HG03175 (cell line): ENCODE data around the gene TAOK3.
"Not testable (repeated sequence)": the region's sequence is repeated elsewhere in the genome, so short reads cannot be mapped to it uniquely, and the experiment has no call there.

Experiments
- ATAC-seq: cut with Tn5 transposase; IDR thresholded peaks from one replicate; pipeline ENCODE4 v1.9.1; 2021; ENCODE audit warnings: mild to moderate bottlenecking, moderate library complexity; ENCODE audit not compliant: unreplicated experiment

Gene TAOK3

GRCh38 chr12:118372541-118373495 is at the start of gene TAOK3:
Gene TAOK3 (minus strand): TSS chr12:118372907. CDS start chr12:118255567, 117,340 bp downstream.
- ATAC-seq, result peak; percentile 77

- no peak for ATAC-seq
Observed at GRCh38 chr12:118420673-118421072, 48.0 kb upstream of the TAOK3 start.

DNA sequence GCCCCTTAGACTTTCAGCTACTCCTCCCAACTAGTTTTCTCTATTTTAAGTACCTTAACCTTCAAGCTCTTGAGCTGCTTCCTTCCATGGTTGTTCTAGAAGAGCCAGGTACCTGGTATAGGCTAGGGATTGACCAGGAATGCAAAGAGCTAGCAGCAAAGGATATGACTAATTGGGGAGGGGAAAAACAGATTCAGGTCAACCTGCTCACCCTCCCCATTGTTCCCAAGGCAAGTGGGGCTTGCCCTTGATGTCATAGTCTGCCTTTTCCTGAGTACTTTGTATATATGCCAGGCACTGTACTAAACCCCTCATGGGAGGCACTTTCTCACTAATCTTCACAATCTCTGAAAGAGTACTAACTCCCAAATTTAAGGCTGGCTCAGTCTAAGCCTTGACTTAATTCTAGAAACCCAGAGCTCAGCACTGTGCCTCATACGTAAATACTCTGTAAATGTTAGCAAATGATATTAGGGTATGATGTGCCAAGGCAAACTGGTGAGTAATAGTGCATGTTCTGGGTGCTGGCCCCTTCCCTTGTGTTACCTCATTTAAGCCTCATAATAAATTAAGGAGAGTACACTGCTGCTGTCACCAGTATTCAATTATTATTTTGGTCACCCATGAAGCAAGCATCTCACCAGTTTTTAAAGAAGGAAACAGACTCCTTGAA is 45.8 kb upstream of the TAOK3 start:
- ATAC-seq, result no peak

DNA sequence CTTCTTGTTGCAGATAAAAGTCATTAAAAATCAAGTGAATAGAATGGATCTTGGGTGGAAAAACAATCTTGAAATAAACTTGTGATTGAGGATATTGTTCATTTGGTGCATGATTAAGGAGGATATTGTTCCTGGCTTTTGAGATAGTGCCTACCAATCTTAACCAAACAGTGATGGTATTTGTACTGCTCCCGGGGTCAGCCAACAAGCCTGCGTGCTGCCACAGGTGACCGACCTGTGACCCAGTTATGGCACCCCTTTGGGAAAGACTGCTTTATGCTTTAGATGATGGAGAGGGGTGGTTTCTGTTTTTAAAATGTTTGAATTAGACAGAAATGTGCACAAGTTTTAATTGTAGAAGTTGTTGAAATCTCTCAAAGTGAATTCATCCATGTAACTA is 45.2 kb upstream of the TAOK3 start:
- ATAC-seq, result no peak

DNA sequence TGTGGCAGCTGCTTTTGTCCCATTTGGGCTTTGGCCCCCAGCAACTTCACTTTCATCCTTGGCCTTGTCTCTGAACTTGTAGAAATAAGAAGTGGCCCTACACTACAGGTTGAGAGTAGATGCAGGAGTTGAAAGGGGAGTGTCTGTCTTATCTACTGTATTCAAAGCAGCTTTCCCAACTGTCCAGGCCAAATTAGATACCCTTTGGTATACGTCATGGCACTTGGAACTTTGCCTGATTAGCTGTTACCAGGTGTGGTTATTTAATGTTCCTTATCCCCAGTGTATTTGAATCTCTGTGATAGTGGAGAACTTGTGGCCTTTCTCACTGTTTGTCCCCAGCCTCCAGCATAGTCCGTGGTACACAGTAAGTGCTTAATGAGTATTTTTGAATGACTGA is 37.1 kb upstream of the TAOK3 start:
- no peak for ATAC-seq

GRCh38 chr12:118408241-118408640 is 35.5 kb upstream of the TAOK3 start:
- ATAC-seq, result not testable (repeated sequence)

DNA sequence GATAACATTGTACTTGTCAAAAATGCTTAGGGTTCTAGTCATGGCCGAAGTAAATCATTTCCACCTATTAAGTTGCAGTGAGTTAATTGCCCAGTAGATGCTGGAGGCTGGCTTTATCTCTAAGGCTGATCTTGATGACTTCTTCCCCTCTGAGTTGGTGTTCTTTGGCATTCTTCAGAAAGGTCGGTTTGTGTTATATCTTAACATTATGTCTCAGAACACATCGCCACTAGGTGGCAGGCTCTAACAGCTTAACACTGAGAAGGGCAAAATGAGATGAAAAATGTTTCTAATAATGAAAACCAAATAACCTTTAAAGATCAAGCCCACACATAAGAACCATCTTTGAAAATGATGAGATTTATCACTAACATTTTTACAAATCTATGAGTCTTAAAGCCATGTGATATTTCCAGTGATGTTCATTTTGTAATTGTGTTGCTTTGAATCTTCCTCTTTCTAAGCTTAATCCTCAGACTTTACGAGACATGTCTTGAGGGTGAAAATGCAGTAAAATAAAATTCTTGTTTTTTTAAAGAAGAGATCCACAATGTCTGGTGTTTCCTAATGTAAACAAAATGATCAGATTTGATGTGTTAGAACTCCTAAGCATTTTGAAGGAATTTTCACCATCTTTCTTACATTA is 32.3 kb upstream of the TAOK3 start:
- peak; percentile 47 for ATAC-seq

DNA sequence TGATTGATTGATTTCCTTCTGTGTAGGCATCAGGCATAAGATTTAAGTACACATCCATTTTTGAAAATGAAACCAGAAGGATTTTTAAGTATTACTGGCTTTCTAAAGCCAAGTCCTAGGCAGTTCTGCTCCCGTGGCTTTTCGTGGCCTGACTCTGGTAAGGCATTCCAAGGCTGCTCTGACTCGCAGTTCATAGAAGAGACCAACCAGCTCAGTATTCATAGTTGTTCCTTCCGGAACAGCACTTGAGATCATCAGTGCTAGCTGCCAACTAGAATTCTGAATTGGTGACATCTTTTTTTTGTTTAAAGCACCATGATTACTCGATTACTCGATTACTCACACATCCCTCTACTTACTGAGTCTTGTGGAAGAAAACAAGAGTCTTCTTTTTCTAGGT is 29.5 kb upstream of the TAOK3 start:
- no peak for ATAC-seq

- ATAC-seq, result no peak
Observed at GRCh38 chr12:118398940-118399339, 26.2 kb upstream of the TAOK3 start.

DNA sequence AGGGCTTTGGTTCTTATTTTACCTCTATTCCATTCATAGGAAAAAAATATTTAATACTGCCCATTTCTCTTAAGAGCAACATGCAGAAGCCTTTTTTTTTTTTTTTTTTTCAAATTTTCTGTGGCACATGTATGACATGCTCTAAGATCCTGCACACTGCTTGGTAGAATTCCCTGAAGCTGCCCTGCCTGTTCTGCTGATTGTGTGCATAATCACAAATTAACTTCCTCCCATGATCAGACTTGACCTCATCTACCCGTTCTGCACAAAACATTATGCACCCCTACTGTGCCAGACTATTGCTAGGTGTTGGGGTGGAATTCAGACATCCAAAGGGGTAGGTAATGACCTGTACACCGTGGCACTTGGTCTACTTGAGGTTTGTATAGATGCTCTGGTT is 25.8 kb upstream of the TAOK3 start:
- no peak for ATAC-seq

DNA sequence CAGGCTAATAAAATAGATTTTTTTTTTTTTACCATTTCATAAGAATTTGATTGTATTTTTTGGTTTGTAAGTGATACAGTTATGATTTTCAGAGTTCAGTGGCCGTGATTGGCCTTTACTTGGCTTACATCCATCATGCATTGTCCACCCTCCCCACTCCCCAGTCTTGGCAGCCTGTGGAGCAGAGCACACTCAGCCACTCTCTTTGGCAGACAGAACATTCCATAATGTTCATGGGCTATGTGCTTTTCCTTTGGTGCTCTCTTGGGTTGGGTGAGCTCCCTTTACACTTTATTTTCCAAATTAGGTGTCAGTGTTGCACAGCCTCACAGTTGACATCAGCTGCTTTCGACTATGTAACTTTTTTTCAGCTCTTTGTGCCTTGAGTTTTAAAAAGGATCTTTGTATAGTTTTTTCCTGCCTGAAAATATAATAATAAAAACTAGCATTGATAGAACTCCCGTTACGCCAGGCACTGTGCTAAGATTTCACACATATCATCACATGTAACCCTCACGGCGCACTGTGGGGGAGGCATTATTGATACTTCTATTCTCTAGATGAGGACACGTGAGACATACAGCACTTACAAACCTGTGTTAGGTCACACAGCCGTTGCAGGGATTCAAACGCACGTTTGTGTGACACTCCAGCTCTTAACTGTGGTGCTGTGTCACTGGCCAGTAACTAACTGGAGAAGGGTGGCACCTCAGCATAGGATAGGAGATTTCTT is 25.2 kb upstream of the TAOK3 start:
- no peak for ATAC-seq

DNA sequence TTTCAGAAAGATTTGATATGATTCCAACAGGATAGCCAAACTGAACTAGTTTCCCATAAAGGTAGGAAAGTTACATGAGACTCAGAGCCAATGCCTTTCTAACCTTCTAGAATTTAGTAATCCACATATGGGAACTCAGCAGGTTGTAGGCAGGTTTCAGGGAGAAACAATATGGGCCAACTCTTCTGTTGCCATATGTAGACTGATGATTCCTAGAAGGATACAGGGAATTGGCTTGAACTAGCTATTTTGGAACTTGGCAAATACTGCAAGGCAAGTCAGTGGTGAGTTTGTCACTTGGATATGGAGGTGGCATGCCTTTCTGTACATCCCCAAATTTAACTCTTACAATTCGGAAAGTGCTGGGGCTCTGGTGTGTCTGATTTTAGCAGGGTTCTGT is 19.1 kb upstream of the TAOK3 start:
- ATAC-seq, result no peak

DNA sequence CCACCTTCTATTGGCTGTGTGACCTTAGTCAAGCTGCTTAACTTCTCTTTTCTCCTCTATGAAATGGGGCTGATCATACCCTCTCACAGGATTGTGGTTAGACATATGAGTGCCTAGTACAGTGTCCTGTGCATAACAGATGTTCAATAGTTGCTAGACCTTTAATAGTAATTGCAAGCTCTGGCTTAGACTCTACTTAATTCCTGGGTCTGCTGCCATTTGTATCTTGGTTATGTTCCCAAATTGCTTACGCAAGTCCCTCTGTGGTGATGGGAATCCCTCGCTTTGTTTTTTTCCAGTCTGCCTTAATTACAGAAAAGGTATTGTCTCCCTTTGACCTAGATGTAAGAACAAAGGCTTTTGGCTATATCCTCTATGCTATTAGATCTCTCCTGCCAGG is 18.7 kb upstream of the TAOK3 start:
- no peak for ATAC-seq

GRCh38 chr12:118377884-118378470 is 5.3 kb upstream of the TAOK3 start:
- no peak for ATAC-seq

DNA sequence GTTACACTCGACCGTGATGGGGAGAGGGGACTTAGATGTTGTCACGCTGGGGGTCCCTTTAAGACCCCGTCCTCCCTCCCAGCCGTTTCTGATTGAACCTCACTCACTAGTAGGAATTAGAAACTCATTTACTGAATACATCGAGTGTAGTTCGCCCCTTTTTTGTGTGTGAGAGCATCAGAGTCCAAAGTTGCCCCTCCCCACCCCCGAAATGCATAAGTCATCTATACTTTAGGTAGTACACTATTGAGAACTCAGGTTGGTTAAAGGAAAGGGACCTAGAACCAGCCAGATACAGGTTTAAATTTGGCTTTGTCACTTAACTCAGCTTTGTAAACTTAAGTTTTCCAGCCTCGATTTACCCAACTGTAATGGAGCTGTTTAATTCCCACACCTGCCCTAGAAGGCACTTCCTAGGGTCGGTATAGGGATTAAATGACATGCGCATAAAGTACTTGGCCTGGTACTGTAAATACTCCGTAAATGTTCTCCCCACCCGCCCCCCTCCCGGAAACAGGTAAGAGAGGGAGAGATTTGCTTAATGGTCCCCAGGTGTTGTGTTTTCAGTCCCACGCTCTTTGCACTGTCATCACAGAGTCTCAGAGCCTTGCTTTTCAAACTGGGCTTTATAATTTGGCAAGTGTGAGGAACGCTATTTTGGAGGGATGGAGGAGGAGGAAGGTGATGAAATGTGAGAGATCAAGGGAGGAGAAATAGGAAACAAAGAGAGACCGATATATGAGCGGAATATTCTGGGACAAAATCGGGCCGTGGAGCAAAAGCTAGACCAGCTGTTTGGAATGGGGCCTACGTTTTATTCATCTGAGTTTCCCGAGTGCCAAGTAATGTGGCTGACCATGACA is 4.5 kb upstream of the TAOK3 start:
- no peak for ATAC-seq

- ATAC-seq, result peak; percentile 30
Observed at GRCh38 chr12:118376089-118377020, 3.6 kb upstream of the TAOK3 start, which contains the start of gene SUDS3. Gene SUDS3 (plus strand): TSS chr12:118376555. CDS start chr12:118376692, 137 bp downstream.

GRCh38 chr12:118375348-118375747 is 2.6 kb upstream of the TAOK3 start:
- ATAC-seq, result no peak

DNA sequence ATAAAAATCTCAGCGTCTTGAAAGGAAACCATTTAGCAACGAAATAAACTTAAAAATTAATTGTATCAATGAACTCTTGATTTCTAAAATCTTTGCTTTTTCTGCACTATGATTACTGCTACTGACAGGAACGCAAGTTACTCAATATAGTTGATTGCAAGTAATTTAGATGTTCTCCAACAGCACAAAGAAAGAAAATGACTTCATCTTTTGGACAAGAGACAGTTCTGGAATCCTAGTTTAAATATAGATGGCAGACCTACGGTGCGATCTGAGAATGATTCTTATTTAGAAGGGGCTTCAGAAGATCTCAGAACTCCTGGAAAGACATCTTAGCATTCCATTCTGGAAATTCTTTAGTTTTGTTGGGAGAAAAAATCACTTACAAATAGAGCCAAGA is 2.2 kb upstream of the TAOK3 start:
- no peak for ATAC-seq
